ENCODE data around the gene CDK3.

CDK3 gene

DNA sequence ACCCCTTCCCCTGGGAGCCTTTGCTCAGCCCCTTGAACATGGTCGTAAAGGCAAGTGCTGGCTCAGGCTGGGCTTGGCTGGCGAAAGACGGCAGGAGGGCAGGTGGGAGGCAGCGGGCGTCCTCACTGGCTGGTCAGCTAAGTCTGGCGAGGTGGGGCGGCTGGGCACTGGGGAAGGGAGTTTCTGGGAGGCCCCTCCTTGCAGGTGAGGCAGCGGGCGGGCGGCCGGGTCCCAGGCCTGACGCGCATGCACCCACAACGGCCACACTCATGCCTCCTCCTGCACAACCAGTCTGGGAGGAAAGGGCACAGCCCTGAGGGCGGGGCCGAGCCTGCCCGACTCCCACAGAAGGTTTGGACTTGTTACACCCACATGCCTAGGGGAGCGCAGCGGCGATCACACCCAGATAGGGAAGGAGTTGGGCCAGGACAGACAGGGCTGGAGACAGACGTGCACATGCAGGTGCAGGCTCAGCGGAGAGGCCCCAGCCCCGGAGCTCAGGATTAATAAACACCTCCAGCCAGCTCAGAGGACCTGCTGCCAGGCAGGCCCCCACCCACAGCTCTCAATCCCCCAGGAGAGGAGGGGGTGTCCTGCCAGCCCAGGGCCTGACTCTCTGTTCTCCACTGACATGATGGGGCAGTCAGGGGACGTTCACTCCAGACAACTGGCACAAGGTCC, 26.6 kb downstream of the CDK3 start, which contains the start of gene EVPL:
EVPL (minus strand) TSS at position 148 of the 681 bp plus-strand sequence; CDS start at position 40, 108 bp downstream.
- TF ChIP-seq, protein P1, sequence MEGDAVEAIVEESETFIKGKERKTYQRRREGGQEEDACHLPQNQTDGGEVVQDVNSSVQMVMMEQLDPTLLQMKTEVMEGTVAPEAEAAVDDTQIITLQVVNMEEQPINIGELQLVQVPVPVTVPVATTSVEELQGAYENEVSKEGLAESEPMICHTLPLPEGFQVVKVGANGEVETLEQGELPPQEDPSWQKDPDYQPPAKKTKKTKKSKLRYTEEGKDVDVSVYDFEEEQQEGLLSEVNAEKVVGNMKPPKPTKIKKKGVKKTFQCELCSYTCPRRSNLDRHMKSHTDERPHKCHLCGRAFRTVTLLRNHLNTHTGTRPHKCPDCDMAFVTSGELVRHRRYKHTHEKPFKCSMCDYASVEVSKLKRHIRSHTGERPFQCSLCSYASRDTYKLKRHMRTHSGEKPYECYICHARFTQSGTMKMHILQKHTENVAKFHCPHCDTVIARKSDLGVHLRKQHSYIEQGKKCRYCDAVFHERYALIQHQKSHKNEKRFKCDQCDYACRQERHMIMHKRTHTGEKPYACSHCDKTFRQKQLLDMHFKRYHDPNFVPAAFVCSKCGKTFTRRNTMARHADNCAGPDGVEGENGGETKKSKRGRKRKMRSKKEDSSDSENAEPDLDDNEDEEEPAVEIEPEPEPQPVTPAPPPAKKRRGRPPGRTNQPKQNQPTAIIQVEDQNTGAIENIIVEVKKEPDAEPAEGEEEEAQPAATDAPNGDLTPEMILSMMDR (IDR thresholded peaks at IDR 0.05; ENCODE audit: unreplicated experiment in 3 of 3): no peak
- no peaks in the 10 kb centered on the region for H3K9me3 Mint-ChIP-seq
- H3K27ac Mint-ChIP-seq: peak within 1 kb of the TSS; percentile 35 to 68 (median 67)
- H3K36me3 Mint-ChIP-seq (ENCODE audit: low read depth): no peaks in the 10 kb centered on the region
- H3K4me3 Mint-ChIP-seq: peak within 1 kb of the TSS in 1 of 3 experiments; percentile 19
- H3K4me1 Mint-ChIP-seq: peaks cover 6% of the 10 kb centered on the region
- H3K27me3 Mint-ChIP-seq (ENCODE audit: low read depth): peaks cover 6% of the 10 kb centered on the region

DNA sequence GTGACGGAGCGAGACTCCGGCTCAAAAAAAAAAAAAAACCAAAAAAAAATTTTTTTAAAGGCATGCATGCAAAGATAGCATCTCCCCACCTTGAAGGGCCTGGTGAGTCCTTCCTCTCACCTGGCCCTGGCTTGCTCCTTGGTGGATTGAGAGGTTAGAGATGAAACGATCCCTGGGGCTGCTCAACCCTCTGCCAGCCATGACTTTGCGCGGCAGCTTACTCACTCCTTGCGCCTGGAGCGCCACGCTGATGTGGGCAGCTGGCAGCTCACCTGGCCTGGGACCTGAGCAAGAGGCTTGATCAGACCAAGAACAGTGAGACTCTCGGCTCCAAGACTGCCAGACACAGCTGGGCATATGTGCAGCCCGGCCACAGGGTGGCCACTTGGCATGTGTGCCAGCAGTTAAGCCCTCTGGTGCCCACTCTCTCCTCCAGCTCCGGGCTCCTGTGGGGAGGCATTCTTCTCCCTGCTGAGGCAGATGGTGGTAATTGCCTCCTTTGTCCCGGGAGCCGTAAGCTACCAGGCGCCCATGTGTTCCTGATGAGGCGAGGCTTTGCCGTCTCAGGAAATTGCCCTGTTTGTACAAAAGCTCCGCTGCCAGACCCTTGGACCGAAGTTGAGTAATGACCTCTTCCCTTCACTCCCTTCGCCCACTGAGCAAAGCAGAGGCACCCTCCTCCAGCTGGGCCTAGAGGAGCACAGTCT, 31.6 kb downstream of the CDK3 start:
- Mint-ChIP-seq H3K9me3 (no peaks in the 10 kb centered on the region), H3K4me3 (no peak overlapping the region), H3K4me1 (peaks cover 17% of the 10 kb centered on the region), H3K27me3 (ENCODE audit: low read depth) (peaks cover 6% of the 10 kb centered on the region), H3K27ac (no peak overlapping the region), H3K36me3 (ENCODE audit: low read depth) (peaks cover 3% of the 10 kb centered on the region)
- TF ChIP-seq, protein P1 (IDR thresholded peaks at IDR 0.05; ENCODE audit: unreplicated experiment in 3 of 3): no peak

- TF ChIP-seq, protein P1 (IDR thresholded peaks at IDR 0.05; ENCODE audit: unreplicated experiment in 3 of 3): no peak
- Mint-ChIP-seq H3K4me3 (no peak overlapping the region), H3K36me3 (ENCODE audit: low read depth) (peaks cover 3% of the 10 kb centered on the region), H3K27me3 (ENCODE audit: low read depth) (peaks cover 6% of the 10 kb centered on the region), H3K4me1 (peaks cover 17% of the 10 kb centered on the region), H3K9me3 (no peaks in the 10 kb centered on the region), H3K27ac (no peak overlapping the region)
Measured at GRCh38 chr17:76032780-76033108, 32.1 kb downstream of the CDK3 start.

DNA sequence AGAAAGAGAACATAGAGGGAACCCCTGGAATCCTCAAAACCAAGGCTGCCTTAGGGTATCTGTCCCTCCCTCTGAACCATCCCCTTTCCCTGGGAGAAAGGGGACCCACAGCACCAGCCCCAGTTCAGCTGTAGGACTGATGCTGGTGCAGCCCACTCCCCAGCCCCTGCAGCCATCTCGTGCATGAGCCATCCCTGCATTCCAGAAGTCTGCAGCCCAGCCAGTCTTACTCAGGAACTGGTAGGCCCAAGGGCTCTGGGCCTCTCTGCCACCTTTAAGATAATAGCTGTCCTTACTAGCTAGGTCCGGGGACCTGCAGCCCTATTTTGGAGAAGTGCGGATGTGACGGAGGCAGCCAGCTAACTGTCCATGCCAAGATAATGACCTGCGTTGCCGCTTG, 32.5 kb downstream of the CDK3 start:
- H3K9me3 Mint-ChIP-seq: no peaks in the 10 kb centered on the region
- H3K36me3 Mint-ChIP-seq (ENCODE audit: low read depth): peaks cover 5% of the 10 kb centered on the region
- TF ChIP-seq, protein P1 (IDR thresholded peaks at IDR 0.05; ENCODE audit: unreplicated experiment in 3 of 3): no peak
- peaks cover 17% of the 10 kb centered on the region for H3K4me1 Mint-ChIP-seq
- H3K27ac Mint-ChIP-seq: no peak overlapping the region
- no peak overlapping the region for H3K4me3 Mint-ChIP-seq
- peaks cover 6% of the 10 kb centered on the region for H3K27me3 Mint-ChIP-seq (ENCODE audit: low read depth)

- H3K27me3 Mint-ChIP-seq (ENCODE audit: low read depth): no peaks in the 10 kb centered on the region
- no peaks in the 10 kb centered on the region for H3K9me3 Mint-ChIP-seq
- H3K4me3 Mint-ChIP-seq: no peak overlapping the region
- TF ChIP-seq, protein P1 (IDR thresholded peaks at IDR 0.05; ENCODE audit: unreplicated experiment in 3 of 3): no peak
- peaks cover 13% of the 10 kb centered on the region for H3K4me1 Mint-ChIP-seq
- peaks cover 21% of the 10 kb centered on the region for H3K36me3 Mint-ChIP-seq (ENCODE audit: low read depth)
- peak overlapping the region in 2 of 3 experiments; percentile 37 to 74 for H3K27ac Mint-ChIP-seq
Measured at GRCh38 chr17:76034428-76035350, 34.0 kb downstream of the CDK3 start.

Measured in nephron (organoid).